GM08714 (cell line): ENCODE results near the gene TRAPPC3L.

Experiments used
- H3K4me3 ChIP-seq: fragments of 200-500 bp; sonication (Bioruptor generic); 2 replicates; pipeline ENCODE4 v1.5.1; 2014; ENCODE audit warnings: mild to moderate bottlenecking, low read length, inconsistent platforms
- ZNF274 ChIP-seq: IDR thresholded peaks from 2 replicates; pipeline ENCODE4 v1.6.1; 2012; ENCODE audit warnings: mild to moderate bottlenecking, low read depth, low read length

The TRAPPC3L gene

DNA sequence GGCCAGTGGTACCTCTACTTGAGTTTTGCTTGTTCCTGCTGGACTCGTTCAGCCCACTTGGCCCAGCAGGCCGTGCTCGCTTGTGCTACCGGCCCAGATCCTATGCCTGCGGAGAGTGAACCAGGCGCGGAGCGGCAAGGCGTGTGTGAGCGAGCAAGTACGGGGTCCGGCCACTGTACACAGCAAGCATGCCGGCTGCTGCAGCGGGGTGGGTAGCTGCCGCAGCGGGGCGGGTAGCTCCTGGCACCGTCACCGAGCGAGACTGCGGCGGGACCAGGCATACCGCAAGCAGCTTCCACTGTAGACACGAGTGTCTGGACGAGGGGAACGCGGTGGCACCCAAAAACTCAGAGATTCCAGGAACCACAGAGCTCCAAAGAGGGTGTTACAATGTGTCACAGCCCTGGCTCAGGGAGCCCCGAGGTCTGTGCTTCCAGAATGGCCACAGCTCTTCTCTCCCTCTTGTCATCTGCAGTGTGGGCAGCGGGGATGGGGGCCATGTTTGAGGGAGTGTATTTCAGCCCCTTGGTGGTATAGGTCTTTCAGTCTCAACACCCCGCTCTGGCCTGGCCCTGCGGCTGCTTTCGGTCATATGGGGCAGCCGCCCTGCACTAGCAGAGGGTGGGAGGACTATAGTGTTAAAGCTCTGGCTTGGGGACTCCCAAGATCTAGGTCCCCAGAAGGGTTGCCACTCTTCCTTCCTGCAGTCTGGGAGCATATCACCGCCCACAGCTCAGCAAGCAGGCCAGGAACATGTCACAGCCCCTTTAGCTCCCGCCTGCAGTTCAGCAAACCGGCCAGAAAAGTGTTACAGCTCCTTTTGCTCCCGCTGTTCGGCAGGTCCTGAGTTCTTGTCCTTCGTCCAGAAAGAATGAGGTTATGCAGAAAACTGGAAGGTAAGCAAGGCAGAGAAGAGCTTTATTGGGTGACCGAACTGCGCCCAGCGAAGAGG lies 19.7 kb upstream of the TRAPPC3L start:
- H3K4me3 ChIP-seq, result no peak overlapping the region; the same call in 1 of the 2 replicates
- no peak for TF ChIP-seq ZNF274

DNA sequence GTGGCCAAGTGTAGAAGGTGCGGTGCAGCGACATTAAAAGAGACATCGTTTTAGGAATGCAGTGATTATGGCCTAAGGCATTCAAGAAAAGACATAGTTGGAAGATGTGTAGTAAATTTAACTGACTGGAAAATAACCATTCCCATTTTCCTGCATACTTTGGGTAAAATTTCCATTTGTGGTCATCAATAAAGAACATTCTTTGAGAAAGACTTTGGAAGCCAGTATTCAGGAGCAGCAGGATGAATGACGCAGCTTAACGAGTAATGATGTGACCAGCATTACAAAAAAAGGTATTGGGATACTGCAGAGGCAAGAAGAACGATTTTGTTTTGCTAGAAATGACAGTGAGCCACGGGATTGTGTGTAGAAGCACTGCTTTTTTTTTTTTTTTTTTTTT lies 18.8 kb upstream of the TRAPPC3L start:
- TF ChIP-seq ZNF274, result no peak
- no peak overlapping the region for H3K4me3 ChIP-seq

DNA sequence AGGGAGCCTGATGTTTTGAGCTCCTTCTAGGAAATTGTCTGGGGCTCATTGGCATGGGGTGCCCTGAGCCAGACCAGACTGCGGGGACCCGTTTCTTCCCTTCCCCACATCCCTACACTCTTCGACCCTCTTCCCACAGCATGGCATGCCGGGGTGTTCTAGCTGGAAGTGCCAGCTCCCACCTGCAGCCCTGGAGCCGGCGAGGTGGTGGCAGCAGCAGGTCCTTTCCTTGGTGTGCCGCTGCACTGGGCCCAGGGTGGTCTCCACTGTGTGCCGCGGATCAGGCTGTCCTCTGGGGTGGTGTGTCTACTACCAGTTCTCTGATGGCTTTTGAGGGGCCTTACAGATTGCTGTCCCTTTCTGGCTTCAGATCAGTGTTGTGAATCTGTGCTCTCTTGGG lies 18.3 kb upstream of the TRAPPC3L start:
- no peak overlapping the region for H3K4me3 ChIP-seq
- TF ChIP-seq ZNF274, result no peak

DNA sequence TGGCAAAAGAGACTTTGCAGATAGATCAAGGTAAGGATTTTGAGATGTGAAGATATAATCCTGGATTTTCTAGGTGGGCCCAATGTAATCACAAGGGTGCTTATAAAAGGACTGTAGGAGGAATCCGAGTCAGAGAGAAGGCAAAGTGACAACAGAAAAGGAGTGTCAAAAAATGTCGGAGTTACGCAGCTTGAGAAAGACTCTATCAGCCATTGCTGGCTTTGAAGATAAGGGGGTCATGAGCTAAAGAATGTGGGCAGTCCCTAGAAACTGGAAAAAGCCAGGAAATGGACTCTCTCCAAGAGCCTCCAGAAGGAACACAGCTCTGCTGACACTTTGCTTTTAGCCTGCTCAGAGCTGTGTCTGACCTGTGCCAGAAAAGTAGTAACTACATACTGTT lies 17.1 kb upstream of the TRAPPC3L start:
- no peak overlapping the region for H3K4me3 ChIP-seq
- TF ChIP-seq ZNF274, result no peak

DNA sequence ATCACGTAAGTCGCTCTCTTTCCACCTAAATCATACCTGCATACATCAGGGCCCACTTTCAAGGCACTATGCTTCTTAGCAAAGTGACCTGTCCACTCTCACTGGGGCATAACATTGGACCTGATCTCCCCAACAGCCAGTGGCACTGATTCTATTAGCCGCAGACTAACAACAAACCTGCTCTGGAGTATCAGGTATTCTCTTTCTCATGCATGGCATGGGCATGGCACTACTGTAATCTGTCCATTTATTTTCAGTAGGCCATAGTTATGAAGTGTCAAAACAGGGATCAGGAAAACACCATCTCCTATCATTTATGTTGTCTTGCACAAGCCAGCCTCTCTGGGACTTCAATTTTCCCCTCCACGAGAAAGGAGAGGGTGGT lies 16.5 kb upstream of the TRAPPC3L start:
- H3K4me3 ChIP-seq, result no peak overlapping the region
- no peak for TF ChIP-seq ZNF274

DNA sequence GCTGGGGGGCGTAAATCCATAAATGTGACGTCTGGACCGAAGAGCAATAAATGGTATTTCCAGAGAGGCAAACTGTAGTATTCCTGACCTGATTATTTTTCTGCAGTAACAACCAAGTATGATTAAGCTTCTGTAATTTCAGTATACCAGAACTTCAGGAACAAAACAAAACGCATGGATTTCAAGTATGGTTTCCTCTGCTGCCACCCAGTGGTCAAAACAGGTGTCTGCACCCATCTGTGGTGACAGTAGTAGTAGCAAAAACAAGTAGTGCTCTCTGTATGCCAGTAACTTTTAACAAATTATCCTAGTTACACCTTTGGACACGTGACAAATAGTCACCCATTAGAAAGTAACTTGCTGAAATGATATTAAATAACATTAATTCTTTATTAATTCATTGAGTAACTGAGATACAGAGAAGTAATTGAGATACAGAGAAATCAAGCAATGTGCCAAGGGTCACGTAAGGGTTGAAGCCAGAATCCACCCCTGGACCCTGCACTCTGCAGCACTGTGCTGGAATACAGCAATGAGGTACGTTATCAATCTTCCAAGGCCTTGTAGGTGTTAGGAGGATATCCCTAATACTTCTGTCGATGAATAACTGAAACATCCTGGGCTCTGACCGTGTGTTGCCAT lies 16.0 kb upstream of the TRAPPC3L start:
- no peak for TF ChIP-seq ZNF274
- H3K4me3 ChIP-seq, result no peak overlapping the region

DNA sequence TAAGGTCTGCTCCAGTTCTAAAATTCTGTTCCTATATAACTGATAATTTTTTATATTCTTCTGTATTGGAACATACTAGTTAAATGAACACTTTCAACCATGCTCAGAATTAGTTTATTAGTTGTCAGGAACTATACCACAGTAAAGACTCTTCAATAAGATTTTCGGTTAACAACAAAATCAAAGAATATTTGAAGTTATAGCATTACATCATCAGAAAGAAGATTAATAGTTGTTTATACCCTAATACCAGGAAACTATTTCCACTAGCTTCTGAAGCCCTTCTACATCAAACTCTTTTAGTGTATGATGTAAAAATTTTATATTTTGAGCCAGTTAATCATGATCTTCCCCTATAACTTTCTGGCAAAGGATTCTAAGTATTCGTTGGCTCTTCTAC lies 14.6 kb upstream of the TRAPPC3L start:
- H3K4me3 ChIP-seq, result no peak overlapping the region
- no peak for TF ChIP-seq ZNF274

DNA sequence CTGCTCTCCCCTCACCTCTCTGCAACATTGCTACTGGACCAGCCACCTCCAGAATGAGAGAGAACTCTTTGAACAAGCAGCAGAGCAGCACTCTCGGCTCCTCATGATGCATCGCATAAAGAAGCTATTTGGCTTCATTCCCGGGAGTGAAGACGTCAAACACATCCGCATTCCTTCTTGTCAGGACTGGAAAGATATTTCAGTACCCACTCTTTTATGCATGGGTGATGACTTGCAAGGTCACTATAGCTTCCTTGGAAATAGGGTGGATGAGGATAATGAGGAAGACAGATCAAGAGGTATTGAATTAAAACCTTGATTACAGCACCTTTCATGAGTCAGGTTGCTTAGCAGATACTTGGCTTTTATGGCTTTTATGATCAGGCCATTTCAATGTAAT lies 12.4 kb upstream of the TRAPPC3L start:
- H3K4me3 ChIP-seq, result no peak overlapping the region
- no peak for TF ChIP-seq ZNF274

DNA sequence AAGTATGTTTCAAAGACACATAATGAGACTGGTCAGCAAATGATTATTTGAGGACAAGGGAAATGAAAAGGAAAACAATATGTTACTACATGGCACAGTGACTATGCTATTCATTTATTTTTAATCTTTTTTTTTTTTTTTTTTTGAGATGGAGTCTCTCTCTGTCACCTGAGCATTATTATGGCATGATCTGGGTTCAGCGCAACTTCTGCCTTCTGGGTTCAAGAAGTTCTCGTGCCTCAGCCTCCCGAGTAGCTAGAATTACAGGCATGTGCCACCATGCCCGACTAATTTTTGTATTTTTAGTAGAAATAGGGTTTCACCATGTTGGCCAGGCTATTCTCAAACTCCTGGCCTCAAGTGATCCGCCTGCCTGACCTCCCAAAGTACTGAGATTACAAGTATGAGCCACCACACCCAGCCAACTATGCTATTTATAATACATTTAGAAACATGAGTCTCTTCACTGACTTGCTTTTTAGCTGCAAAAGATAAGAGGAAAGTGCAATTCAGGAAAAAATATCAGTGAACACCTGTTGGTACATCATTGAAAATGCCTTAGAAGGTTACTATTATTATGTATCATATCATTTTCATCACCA lies 11.4 kb upstream of the TRAPPC3L start:
- TF ChIP-seq ZNF274, result no peak
- H3K4me3 ChIP-seq, result no peak overlapping the region

DNA sequence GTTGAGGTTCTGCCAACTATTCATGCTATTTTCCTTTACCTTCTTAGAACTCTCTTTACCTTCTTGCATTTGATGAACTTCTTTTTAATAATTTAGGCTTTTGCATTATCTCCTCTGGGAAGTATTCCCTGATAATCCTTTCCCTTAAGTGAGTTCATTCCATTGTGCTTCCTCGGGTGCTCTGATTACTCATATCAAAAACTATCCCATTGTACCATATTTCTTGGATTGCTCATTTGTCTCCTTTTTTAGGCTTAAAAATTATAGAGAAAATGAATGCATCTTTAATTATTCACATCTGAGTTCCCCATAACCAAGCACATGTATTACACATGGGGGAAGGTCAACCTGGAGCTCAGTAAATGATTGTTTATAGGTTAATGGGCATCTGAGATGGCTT lies 10.6 kb upstream of the TRAPPC3L start:
- H3K4me3 ChIP-seq, result no peak overlapping the region
- TF ChIP-seq ZNF274, result no peak

DNA sequence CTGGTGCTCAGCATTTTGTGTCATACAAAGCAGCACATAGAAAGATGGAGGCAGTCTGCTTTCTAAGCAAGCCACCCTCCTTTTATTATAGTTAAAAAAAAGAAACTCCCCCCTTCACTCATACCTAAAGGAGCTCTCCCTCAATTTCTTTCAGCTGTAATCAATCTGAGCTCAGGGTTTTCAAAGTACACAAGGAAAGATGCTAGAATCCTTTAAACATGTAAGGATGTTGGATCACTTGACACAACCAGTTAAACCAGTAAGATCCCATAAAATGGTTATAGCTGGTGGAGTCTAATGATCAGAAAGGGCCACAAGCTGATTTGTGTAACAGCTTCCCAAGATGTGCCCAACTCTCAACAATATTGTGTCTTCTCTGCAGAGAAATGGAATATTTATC lies 8.0 kb upstream of the TRAPPC3L start, which contains the start of gene CALHM4:
CALHM4 (plus strand) TSS at position 301 of the 400 bp plus-strand sequence; CDS start at position 344, 43 bp downstream.
- TF ChIP-seq ZNF274, result no peak
- no peak within 1 kb of the TSS for H3K4me3 ChIP-seq

DNA sequence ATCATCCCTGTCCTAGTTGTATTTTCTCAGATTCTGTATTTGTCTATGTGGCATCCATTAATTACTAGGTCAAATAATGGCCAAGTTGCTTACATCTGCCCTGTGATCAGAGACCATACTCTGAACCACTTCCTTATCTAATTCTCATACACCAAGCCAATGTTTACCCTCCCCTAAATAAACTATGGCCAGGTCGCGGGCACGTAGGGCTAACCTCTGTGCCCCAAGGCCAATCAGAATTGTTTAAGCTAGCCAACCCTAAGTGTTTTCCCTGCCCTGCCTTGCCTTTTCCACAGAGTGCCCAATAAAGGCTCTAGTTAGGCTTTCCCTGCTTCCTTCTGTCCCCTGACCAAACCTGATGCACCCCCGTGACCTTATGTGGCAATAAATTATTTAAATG lies 5.3 kb upstream of the TRAPPC3L start:
- H3K4me3 ChIP-seq, result no peak overlapping the region
- TF ChIP-seq ZNF274, result no peak

DNA sequence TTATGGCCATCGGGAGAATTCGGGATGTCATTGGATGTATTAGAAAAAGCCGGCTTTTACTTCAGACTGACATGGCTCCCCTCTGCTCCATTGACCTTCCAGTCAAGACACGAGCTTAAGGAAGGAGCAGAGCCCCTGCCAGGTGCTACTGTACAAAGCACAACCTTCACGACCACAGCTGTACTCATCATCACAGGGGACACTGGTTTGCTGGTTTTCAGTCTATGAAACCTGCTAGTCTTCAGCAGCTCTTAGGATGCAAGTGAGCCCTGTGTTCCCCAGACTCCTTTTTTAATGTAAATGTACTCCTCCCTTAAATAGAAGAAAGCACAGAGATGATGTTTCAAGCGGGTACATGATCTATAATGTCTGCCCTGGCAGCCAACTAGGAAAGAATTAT lies 1.9 kb upstream of the TRAPPC3L start:
- no peak for TF ChIP-seq ZNF274
- H3K4me3 ChIP-seq, result no peak overlapping the region

DNA sequence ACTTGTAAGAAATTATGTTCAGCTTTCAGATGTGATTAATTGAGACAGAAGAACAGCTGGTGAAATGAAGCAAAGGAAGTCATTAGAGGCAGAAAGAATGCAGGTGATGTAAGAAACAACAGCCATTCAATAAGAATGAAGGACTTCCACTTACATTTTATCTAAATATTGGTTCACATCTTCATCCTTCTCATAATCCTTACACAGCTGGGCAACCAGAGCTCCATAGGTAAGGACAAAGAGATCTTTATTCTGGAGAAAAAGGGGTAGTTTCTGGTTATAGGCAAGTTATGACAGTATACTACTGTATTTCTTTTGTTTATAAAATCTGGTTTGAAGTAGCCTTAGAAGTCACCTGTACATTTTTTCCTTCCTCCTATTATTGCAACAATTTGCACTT lies 2.3 kb downstream of the TRAPPC3L start:
- no peak overlapping the region for H3K4me3 ChIP-seq
- no peak for TF ChIP-seq ZNF274

DNA sequence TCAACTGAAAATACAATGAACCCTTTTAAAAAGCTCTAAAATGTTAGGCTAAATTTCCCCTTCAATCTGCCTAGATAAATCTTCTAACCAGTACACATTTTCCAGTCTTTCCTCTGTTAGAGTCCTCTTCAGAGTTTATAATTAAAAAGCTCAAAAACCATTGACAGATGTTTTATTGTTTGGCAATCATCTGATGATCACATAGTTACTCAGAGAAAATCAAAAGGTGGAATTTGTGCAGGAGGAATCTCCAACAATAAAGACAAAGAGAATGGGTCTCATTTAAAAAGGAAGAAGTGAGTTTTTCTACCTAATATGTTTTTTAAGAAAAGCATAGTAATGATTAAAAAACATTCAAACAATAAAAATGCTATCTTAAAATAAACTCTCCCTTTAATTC lies 3.1 kb downstream of the TRAPPC3L start:
- no peak overlapping the region for H3K4me3 ChIP-seq
- no peak for TF ChIP-seq ZNF274
